Measurements from ENCODE around the gene ACBD4.

Gene ACBD4

DNA sequence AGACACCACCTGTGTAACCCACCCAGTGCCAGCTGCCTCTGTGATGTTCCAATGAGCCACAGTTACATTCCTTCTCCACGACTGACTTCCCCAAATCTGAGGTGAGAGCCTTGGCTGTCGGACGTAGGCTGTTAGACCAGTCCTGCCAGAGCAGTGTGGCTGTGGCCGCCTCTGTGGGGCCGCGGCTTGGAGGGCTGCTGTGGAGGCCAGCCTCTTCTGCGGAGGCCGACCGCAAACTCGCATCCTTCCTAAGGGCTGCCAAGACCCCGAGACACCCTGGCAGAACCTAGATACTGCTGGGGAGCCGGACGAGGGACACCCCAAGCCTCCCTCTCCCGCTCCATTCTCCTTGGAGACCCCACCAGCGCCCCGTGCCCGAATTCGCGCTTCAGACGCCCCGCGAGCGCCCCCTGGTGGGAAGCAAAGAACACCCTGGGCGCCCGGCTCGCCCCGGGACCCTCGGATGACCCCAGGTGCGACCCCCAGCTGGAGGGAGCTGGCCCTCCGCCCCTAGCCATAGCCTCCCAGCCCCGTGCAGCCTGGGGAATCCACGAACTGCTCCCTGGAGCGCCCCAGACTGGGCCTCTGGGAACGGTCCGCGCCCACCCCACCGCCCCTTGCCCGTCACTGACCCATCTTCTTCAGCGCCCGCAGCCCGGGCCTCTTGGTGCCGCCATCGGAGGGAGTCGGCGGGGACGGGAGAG, 3.7 kb upstream of the ACBD4 start:
- peak overlapping the region; percentile 88 for H3K4me3 ChIP-seq (ENCODE audit: low read depth, low read length)
- DNase-seq (ENCODE audit: low read depth): no peak

DNA sequence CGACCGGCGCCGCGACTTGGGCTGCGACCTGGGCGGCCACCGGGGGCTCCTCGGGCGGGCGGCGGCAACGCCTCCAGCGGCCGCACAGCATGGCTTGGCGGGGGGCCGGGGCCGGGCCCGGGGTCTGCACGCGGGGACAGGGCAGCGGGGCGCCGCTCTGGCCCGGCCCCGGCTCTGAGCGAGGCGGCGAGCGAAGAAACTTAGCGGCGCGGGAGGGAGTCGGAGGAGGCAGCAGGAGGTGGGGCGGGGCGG, 3.2 kb upstream of the ACBD4 start, which contains the start of gene PLCD3:
TSS of gene PLCD3 (minus strand) at position 196 of the 252 bp plus-strand sequence. CDS start at position 91, 105 bp downstream.
- no peak for DNase-seq (ENCODE audit: low read depth)
- peak within 1 kb of the TSS; percentile 88 for H3K4me3 ChIP-seq (ENCODE audit: low read depth, low read length)

DNA sequence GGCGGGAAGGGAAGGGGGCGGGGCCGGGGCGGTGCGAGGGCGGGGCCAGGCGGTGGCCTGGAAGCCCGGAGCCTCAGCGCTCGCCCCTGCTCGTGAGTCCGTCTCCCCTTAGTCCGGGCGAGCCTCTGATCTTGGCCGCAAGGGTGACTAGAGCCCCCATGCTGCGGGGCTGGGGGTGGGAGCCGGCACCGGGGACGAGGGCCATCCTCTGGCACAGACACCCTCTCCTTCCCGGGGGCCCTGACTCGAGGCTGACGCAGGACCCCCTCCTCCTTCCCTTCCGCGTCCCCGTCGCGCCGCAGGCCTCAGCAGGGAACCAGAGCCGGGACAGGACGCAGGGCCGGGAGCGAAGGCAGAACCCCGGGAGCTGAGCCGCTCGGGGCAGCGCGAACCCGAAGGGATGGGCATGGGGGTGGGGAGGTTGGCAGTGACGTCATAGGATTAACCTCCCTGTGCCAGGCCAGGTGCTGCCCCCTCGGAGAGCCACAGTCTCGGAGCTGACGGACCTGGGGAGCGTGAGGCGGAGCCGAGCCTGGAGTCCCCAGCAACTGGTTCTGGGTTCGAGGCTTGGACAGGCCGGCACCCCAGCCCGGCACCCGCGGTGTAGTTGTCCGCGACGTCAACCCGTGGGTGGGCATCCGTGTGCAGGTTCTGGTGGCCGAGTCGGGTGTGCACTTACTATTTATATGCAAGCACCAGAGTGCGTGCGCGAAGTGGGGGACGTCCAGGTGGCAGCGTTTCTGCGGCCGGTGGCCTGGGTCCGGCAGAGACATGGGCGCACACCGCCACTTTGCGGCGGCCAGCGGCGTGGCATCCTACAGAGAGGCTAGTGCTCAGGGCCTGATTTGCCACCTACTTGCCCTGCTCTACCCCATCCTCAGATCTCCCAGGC, 2.7 kb upstream of the ACBD4 start:
- DNase-seq (ENCODE audit: low read depth): no peak

DNA sequence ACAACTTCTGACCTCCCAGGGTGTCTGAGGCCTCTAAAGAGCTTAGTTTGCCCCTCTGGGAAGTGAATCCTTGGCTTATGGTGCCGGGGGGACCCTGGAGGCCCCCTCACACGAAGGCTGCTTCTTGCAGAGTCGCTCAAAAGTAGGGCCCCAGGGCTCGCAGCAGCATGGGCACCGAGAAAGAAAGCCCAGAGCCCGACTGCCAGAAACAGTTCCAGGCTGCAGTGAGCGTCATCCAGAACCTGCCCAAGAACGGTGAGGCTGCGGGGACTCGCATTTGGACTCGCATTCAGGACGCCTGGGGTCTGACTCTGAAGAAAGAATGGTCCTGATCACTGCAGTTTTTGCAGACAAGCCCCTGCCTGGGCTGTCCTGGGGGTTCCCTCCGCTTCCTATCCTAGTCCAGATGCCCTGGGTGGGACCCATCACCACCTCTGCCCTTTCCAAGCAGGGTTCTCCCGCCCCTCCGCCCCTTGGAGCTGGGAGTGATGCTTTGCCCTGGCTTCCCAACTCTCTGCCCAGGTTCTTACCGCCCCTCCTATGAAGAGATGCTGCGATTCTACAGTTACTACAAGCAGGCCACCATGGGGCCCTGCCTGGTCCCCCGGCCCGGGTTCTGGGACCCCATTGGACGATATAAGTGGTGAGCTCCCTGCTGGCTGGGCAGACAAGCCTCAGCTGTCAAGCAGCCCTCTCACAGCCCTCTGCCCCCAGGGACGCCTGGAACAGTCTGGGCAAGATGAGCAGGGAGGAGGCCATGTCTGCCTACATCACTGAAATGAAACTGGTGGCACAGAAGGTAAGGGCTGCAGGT, 698 bp downstream of the ACBD4 start:
- no peak for DNase-seq (ENCODE audit: low read depth)
- peak overlapping the region; percentile 61 for H3K4me3 ChIP-seq (ENCODE audit: low read depth, low read length)

More for the DNA sequence above, 2.7 kb upstream of the ACBD4 start:
- peak overlapping the region; percentile 88 for H3K4me3 ChIP-seq (ENCODE audit: low read depth, low read length)

DNA sequence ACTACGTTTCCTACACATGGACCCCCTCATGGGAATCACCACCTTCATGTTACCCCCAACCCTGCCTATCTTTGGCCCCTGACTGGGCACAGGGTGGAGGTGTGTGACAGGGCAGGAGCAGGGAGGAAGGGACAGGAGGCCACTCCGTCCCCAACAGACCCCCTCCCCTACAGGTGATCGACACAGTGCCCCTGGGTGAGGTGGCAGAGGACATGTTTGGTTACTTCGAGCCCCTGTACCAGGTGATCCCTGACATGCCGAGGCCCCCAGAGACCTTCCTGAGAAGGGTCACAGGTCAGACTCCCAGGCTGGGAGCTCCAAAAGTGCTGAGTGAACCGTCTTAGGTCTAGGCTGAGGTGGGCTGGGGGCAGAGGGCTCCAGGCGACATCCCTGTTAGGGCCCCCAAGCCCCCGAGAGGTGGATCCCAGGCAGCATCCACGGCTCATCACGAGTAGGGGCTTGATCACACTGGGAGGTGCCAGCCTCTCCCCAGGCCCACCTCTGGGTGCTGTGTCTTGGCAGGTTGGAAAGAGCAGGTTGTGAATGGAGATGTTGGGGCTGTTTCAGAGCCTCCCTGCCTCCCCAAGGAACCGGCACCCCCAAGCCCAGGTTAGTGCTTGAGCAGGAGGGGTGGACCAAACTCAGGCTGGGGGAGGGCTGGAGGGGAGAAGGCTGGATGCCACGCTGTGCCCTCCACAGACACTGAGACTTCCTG, 1.5 kb downstream of the ACBD4 start:
- no peak for DNase-seq (ENCODE audit: low read depth)
- H3K4me3 ChIP-seq (ENCODE audit: low read depth, low read length): no peak overlapping the region

DNA sequence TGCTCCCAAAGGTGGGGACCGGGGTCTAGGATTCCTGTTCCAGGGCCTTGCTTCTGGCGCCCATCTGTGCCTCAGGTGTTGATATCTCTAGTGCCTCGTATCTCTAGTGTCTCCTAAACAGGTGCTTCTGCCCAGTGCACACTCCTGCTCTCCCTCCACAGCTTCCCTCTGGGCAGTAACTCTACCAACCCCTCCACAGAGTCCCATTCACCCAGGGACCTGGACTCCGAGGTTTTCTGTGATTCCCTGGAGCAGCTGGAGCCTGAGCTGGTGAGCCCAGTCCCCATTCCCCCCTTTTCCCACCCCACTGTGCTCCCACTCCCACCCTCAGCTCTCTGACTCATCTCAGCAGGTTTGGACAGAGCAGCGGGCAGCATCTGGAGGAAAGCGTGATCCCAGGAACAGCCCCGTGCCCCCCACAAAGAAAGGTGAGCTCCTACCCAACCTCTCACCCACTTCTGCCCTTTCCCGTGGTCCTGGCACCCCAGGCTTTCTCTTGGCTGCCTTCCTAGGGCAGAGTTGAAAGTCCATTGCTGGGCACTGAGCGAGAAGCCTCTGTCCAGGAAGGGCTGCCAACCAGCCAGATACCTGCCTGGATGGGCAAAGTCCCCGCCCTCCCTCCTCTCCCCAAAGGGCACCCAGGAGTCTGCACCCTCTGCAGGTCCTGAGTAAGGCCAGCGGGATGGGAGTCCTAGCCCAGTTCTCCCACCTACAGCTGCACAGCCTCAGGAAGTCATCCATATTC, 2.2 kb downstream of the ACBD4 start:
- DNase-seq (ENCODE audit: low read depth): no peak
- H3K4me3 ChIP-seq (ENCODE audit: low read depth, low read length): no peak overlapping the region

DNA sequence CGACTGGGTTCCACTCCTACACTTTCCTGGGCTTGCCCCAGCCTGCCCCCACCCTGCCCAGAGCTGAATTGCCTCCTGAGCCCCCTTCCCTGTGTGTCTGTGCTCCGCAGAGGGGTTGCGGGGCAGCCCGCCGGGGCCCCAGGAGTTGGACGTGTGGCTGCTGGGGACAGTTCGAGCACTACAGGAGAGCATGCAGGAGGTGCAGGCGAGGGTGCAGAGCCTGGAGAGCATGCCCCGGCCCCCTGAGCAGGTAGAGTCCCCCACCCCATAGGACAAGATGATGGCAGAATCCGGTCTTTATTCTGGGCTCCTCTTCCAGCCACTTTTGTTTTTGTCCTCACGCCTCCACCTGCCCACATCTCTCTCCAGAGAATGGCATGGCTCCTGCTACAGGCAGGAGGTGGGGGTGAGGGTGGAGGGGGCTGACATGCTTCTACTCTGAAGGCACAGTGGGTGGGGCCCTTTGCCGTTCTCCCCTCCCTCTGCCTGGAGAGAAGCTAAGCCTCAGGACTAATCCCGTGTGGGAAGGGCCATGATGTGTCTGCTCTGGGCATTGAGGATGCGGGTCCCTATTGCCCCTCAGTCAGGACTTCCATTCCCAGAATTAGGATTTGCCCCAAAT, 3.5 kb downstream of the ACBD4 start:
- DNase-seq (ENCODE audit: low read depth): no peak
- H3K4me3 ChIP-seq (ENCODE audit: low read depth, low read length): no peak overlapping the region

DNA sequence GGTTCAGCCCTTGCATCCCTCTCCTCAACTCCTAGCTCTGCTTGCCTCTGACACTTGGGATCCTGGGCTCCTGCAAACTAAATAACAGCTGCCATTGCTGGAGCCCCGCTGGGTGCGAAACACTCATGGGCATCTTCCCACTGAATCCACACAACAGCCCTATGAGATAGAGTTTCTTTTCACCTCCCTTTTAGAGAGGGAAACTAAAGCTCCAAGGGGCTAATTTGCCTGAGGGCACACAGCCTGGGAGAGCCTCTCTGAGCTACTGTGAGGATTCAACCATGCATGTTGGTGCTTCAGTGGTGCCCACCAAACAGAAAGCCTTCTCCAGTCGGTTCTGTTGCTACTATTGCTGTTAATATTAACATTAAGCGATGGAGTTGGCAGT, 4.0 kb downstream of the ACBD4 start:
- no peak overlapping the region for H3K4me3 ChIP-seq (ENCODE audit: low read depth, low read length)
- DNase-seq (ENCODE audit: low read depth): no peak

DNA sequence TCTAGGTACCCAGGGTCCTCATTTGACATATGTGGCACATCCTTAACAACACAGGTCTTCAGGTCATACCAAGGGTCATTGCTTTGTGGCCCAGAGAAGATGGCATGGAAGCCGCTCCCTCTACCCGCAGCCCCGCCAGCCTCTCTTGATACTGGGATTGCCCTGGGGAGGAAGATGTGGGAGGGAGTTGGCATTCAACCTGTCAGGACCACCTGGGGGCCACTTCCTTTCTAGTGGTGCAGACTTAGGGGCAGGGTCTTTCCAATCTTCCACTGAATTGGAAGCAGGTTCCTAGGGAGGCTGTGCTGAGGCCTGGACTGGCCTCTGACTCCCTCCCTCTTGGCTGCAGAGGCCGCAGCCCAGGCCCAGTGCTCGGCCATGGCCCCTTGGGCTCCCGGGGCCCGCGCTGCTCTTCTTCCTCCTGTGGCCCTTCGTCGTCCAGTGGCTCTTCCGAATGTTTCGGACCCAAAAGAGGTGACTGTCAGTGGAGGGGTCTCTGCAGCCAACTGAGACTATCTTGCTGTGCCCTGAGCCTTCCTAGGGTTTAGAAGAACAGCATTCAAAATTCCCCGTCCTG, 7.7 kb downstream of the ACBD4 start:
- DNase-seq (ENCODE audit: low read depth): no peak
- no peak overlapping the region for H3K4me3 ChIP-seq (ENCODE audit: low read depth, low read length)

DNA sequence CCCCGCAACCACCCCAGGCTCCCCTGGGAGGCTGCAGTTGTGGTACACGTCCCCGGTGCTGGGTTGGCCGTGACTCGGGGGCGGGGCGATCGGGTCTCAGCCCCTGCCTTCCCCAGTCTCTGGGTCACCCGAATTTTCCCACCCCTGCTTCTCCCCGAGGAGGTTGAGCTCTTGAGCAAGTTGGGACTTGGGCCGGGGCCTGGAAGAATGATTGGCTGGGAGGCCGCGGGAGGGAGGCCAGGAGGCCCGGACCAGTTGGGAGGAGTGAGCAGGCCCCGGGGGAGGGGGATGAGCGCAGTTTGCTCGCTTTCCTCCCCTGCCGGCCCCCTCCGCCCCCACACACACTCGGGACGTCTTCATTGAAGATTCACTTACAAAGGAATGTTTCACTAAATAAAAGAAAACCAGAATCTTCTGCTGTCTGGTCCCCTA, 8.3 kb downstream of the ACBD4 start:
- peak; percentile 83 for DNase-seq (ENCODE audit: low read depth)
- H3K4me3 ChIP-seq (ENCODE audit: low read depth, low read length): peak overlapping the region; percentile 34

DNA sequence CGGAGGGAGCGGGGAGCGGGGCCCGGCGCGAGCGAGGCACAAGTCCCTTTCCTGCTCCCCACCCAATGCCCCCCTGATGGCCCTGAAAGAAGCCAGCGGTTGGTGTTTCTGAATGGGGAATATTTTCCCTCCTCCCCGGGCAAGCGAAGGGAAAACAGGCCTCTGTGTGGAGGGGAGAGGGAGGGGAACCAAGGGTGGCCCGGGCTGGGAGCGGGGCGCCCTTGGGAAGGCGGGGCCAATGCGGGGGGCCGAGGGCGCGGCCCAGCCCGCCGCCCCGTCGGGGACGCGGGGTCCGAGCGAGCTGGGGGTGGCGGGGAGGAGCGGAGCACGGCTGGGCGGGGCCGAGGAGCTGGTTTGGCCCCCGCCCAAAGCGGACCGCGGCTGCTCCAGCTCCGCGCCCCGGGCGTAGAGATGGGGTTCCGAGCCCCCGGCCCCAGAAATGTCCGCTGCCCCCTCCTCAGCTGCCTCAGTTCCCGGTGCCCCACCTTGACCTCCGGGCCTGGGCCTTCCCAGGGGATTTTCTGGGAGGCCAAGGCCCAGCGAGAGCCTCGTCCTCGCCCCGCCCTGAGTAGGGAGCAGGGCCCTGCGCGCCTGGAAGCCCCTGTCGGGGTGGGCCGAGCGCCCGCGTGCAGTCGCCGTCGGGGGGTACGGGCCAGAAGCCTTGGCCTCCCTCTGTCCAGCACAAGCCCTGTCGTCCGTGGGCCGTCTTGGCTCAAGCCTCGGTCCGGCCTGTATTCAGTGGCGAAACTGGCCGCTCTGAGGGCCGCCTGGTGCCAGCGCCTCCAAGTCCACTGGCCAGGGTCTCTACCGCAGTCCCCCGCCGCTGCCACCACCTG, 8.9 kb downstream of the ACBD4 start:
- peak overlapping the region; percentile 34 for H3K4me3 ChIP-seq (ENCODE audit: low read depth, low read length)
- DNase-seq (ENCODE audit: low read depth): no peak

DNA sequence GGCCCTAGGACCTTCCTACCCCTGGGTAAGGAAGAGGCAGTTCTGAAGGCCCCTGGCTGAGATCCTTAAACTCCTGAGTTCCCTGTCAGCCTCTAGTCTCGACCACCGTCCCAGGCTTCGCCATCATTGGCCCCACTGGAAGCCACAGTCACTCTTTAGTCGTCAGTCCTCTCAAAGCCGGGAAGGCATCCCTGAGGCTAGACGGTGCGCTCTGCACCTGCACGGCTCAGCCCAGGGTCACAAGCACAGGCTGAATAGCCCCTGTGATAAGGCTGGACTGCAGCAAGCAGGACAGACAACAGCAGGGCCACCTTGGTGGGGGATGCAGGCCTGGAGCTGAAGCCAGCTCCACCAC, 9.5 kb downstream of the ACBD4 start:
- DNase-seq (ENCODE audit: low read depth): no peak
- no peak overlapping the region for H3K4me3 ChIP-seq (ENCODE audit: low read depth, low read length)

DNA sequence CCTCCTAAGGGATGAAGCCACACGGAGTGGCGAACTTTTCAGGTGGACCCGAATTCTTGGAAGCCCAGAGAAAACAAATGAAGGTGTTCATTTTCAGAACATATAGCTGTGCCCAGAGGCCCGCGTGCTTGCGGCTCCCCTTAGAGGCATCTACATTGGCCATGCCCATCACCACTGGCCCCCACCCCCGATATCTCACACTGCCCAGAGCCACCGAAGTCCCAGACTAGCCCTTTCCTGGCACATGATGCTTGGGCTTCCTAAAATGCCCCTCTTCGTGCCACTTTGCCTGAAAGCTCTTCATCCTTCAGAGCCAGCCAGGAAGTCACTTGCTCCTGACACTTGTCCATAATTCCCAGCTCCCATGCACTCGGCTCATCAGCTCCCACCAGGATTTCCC, 10.7 kb downstream of the ACBD4 start:
- H3K4me3 ChIP-seq (ENCODE audit: low read depth, low read length): no peak overlapping the region
- no peak for DNase-seq (ENCODE audit: low read depth)

DNA sequence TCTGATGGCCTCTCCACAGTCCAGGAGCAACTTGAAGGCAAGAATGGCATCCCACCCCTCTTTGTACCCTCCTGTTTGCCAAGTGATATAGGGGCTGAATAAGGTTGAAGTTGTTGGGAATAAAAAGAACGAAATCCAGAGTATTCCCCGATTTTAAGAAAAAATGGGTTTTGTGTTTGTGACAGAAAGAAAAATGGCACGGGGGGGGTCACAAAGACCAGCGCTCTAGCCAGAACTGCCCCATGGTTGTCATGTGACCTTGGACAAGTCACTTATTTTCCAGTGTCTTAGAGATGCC, 11.1 kb downstream of the ACBD4 start:
- H3K4me3 ChIP-seq (ENCODE audit: low read depth, low read length): peak overlapping the region; percentile 62
- DNase-seq (ENCODE audit: low read depth): no peak

DNA sequence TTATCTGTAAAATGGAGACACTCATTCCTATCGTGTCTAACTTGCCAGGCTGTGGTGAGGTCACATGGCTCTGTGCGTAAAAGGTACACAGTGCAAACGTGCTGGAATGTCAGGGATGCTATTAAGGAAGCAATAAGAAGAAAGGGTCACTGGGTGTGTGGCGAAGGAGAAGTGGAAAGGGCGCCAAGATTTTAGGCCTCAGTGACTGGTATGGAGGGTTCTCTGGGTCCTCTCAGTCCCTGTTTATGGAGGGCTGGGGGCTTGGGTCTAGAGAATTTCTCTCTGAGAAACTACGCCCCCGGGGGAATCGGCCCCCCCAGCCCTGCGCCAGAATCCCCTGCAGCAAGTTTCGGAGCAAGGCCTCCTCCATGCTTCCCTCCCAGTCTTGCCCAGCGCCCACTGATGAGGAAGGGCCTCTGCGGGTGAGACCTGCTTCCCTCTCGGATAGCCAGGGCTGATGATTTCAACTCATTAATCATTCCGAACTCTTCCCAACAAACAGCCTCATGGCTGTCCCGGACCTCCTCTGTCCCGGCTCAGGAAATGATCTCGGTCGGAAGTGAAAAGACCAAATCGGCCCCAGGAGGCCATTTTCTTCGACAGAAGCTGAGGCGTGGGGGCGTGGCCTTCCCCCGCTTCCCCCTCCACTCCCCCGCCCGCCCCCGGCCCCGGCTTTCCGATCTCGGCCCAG, 11.5 kb downstream of the ACBD4 start:
- peak overlapping the region; percentile 62 for H3K4me3 ChIP-seq (ENCODE audit: low read depth, low read length)
- no peak for DNase-seq (ENCODE audit: low read depth)

DNA sequence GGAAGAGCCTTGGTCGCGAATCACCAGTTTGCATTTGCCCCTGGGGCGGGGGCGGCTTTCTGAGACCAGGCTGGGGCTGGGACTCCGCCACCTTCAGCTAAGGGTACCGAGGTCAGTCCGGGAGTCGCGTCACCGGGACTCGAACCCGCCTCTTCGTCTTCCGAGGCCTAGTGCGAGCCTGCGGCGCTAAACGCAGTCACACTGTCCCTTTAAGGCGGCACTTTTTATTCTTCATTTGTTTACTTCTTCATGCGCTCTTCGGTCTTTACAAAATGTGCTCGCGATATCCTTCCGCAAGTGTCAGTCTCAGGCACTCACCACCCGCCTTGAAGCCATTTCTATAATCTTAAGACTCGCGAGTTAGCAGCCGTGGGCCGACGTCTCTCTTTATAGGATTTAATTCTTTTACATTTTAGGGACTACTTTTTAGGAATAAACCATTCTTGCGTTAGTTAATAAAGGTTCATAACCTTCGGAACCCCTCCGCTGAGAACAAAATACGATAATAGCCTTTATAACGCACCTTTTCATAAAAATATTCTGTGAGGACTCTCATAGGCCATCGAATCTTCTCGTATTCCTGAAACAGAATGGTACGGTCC, 12.2 kb downstream of the ACBD4 start:
- H3K4me3 ChIP-seq (ENCODE audit: low read depth, low read length): peak overlapping the region; percentile 62
- DNase-seq (ENCODE audit: low read depth): peak; percentile 94

Measured in skeletal muscle cell (primary cell).